ENCODE data around the gene HIGD2B.

DNA sequence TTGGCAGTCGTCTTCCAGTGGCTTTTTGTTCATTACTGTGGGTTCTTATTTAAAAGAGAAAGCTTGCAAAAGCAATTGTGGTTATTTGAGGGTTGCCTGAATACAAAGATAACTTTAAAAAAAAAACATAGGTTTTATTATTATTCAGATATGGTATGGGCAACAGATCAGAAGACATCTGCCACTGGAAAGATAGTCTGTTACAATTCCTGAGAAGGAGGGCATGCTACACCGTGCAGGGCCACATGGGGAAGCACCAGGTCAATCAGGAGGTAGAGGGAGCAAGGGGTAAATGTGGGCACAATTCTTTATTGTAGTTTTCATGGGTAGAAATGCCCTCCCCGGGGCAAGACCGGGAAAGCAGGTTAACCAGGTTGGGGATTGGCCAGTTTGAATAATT lies 46.5 kb upstream of the HIGD2B start:
- TF ChIP-seq, protein P1, sequence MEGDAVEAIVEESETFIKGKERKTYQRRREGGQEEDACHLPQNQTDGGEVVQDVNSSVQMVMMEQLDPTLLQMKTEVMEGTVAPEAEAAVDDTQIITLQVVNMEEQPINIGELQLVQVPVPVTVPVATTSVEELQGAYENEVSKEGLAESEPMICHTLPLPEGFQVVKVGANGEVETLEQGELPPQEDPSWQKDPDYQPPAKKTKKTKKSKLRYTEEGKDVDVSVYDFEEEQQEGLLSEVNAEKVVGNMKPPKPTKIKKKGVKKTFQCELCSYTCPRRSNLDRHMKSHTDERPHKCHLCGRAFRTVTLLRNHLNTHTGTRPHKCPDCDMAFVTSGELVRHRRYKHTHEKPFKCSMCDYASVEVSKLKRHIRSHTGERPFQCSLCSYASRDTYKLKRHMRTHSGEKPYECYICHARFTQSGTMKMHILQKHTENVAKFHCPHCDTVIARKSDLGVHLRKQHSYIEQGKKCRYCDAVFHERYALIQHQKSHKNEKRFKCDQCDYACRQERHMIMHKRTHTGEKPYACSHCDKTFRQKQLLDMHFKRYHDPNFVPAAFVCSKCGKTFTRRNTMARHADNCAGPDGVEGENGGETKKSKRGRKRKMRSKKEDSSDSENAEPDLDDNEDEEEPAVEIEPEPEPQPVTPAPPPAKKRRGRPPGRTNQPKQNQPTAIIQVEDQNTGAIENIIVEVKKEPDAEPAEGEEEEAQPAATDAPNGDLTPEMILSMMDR (IDR thresholded peaks at IDR 0.05 in 2 of 3, conservative IDR thresholded peaks at IDR 0.05 in 1 of 3; ENCODE audit: insufficient read depth in 2 of 3, low read depth in 1 of 3, low read length in 3 of 3) = 0 out of 6 replicates have a peak, but pooled peaks of 1 of the 3 experiments have one; percentile 3
- TF ChIP-seq BCOR (IDR thresholded peaks at IDR 0.05) (no peak), MTA1 (IDR thresholded peaks at IDR 0.05; ENCODE audit: borderline replicate concordance) (no peak), PURB (CRISPR knock-in tag; IDR thresholded peaks at IDR 0.05; ENCODE audit: low read depth) (no peak)
- TF ChIP-seq, protein P2, sequence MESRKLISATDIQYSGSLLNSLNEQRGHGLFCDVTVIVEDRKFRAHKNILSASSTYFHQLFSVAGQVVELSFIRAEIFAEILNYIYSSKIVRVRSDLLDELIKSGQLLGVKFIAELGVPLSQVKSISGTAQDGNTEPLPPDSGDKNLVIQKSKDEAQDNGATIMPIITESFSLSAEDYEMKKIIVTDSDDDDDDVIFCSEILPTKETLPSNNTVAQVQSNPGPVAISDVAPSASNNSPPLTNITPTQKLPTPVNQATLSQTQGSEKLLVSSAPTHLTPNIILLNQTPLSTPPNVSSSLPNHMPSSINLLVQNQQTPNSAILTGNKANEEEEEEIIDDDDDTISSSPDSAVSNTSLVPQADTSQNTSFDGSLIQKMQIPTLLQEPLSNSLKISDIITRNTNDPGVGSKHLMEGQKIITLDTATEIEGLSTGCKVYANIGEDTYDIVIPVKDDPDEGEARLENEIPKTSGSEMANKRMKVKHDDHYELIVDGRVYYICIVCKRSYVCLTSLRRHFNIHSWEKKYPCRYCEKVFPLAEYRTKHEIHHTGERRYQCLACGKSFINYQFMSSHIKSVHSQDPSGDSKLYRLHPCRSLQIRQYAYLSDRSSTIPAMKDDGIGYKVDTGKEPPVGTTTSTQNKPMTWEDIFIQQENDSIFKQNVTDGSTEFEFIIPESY (CRISPR knock-in tag; IDR thresholded peaks at IDR 0.05) = no peak

Measured in K562 (cell line).